Spleen (tissue), 11 donors: Measurements from ENCODE around the gene EXOC4. TPM values are rescaled to one million over a fixed set of nuclear protein-coding genes. Genes with fewer than 3 reads are reported as not detected.

ENCODE experiments used
- DNase-seq: peaks from one replicate; pipeline ENCODE4 v3.0.0-alpha.2; 2020
- H3K27ac ChIP-seq, 8 donors: fragments of 200-600 bp; sonication (generic) in 7 of 8; 1 replicate in 4 of 8; 2 replicates in 4 of 8; pipeline versions ENCODE4 v1.5.0 to v1.8.0; 2016 to 2021; ENCODE audit warnings: inconsistent platforms in 4 of 8, mild to moderate bottlenecking in 4 of 8, moderate library complexity in 1 of 8
- H3K27me3 ChIP-seq, 7 donors: fragments of 200-600 bp; sonication (generic) in 6 of 7; replicated peaks in 1 of 7; 1 replicate in 4 of 7; 2 replicates in 3 of 7; pipeline versions ENCODE4 v1.5.0 to v1.8.0; 2016 to 2021; ENCODE audit warnings: inconsistent platforms in 3 of 7, mild to moderate bottlenecking in 1 of 7
- H3K36me3 ChIP-seq, 6 donors: fragments of 200-600 bp; sonication (generic) in 5 of 6; 1 replicate in 4 of 6; 2 replicates in 2 of 6; pipeline versions ENCODE4 v1.5.0 to v1.8.0; 2016 to 2021; ENCODE audit warnings: inconsistent platforms in 2 of 6
- H3K4me1 ChIP-seq, 6 donors: fragments of 200-600 bp; sonication (generic) in 5 of 6; 1 replicate in 3 of 6; 2 replicates in 3 of 6; pipeline versions ENCODE4 v1.5.0 to v1.8.0; 2016 to 2021; ENCODE audit warnings: inconsistent platforms in 3 of 6
- H3K4me3 ChIP-seq, 8 donors: fragments of 200-600 bp; sonication (generic) in 7 of 8; 1 replicate in 4 of 8; 2 replicates in 4 of 8; pipeline versions ENCODE4 v1.5.0 to v1.8.0; 2016 to 2021; ENCODE audit warnings: inconsistent platforms in 4 of 8, mild to moderate bottlenecking in 4 of 8, moderate library complexity in 2 of 8
- H3K9me3 ChIP-seq, 8 donors: fragments of 200-600 bp; sonication (generic) in 7 of 8; 1 replicate in 4 of 8; 2 replicates in 4 of 8; pipeline versions ENCODE4 v1.5.0 to v1.8.0; 2016 to 2021; ENCODE audit warnings: inconsistent platforms in 4 of 8
- CTCF ChIP-seq, 11 experiments: fragments of 200-600 bp in 7 of 11; fragments of 450-650 bp in 4 of 11; sonication (generic) in 4 of 11; IDR thresholded peaks in 8 of 11; conservative IDR thresholded peaks in 3 of 11; 1 replicate in 7 of 11; 2 replicates in 4 of 11; pipeline versions ENCODE4 v1.4.0 to v1.8.0; 2016 to 2021; ENCODE audit warnings: antibody characterized with exemption in 11 of 11, inconsistent platforms in 4 of 11, mild to moderate bottlenecking in 1 of 11
- POLR2A ChIP-seq, 3 donors: fragments of 450-650 bp; IDR thresholded peaks; one replicate each; pipeline ENCODE4 v1.5.1; 2017; ENCODE audit warnings: antibody characterized with exemption in 3 of 3, mild to moderate bottlenecking in 1 of 3
- POLR2AphosphoS5 ChIP-seq, 3 donors: sonication (generic); formaldehyde crosslinking; IDR thresholded peaks; one replicate each; pipeline ENCODE4 v1.5.1; 2017; ENCODE audit warnings: antibody characterized with exemption in 3 of 3
- WGBS, 5 donors: extraction: QIAGEN DNeasy Blood & Tissue Kit in 3 of 5; methylation state at CpG; one replicate each; pipeline versions ENCODE4 v1.1.5 to v1.1.7; 2013 to 2018; 5-methylcytosine and 5-hydroxymethylcytosine counted together
- intact Hi-C: fragments of 100-400 bp; cut with DNase I; formaldehyde crosslinking; loops from one replicate; pipeline ENCODE4 v1.15.0; 2023; ENCODE audit warnings: low total_unique reads
- polyA plus RNA-seq, 3 donors: library from polyadenylated mRNA; stranded (reverse); fragments of 200-250 nt; gene quantifications; one replicate each; pipeline ENCODE4 v1.2.1, GENCODE V29; 2013
- total RNA-seq, 7 donors: library from RNA; depleted of rRNA in 3 of 7; stranded (reverse); fragments of >200 nt in 3 of 7; fragmentation: NEBNext Ultra II Directional in 4 of 7; extraction: Animal tissue kit (Norgen Biotek cat#: 25700) in 4 of 7; gene quantifications; one replicate each; pipeline versions ENCODE4 v1.1.0 to v1.2.1, GENCODE V29; 2016 to 2021
- donor health status: healthy with polysubstance abuse.
- donor health status: DM: no; HTN: no; CAD: no; lungs with moderate emphysema.
- donor health status: DM: no; HTN: no; CAD: no.
- donor health status: Bipolar disorder and iron deficiency.
- donor health status: healthy.
- donor health status: DM: no; HTN: no; CAD: no.
- donor health status: DM: yes; HTN: yes; CAD: no.

The EXOC4 gene
- total and polyA plus RNA-seq, 10 donors = 14.1 to 138 (median 102) TPM

DNA sequence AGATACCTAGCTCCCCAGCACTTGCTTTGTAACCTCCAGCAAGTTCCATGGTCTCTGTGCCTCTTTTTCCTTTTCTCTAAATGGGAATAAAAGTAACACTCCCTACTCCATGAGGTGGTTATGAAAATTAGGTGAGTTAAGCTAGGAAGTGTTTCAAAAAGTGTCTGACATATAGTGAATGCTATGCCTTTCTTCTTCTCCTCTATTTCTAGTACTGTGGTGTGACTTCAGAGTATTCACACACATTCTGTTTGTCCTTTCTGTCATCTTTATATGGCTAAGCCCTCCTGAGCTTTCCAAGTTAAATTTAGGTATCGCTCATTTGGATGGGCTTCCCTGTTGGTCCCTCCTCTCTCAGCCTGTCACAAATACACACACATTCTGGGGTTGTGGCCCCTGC is 229.7 kb downstream of the EXOC4 start:
- peaks cover 0 to 55% (median 8%) of the 10 kb centered on the region in 6 donors for H3K36me3 ChIP-seq
- intact Hi-C loops = no loop called here
- no peaks in the 10 kb centered on the region for H3K9me3 ChIP-seq
- H3K27ac ChIP-seq = no peak overlapping the region
- no peak overlapping the region for H3K4me3 ChIP-seq
- no peaks in the 10 kb centered on the region for H3K27me3 ChIP-seq
- peaks cover 0 to 6% (median 0%) of the 10 kb centered on the region in 6 donors for H3K4me1 ChIP-seq
- 93 to 100% (median 96%) methylated on average over 1 of the region's 1 CpG for WGBS, 5 donors
- TF ChIP-seq CTCF (IDR thresholded peaks at IDR 0.05 in 8 of 11, conservative IDR thresholded peaks at IDR 0.05 in 3 of 11) (no peak), POLR2A (IDR thresholded peaks at IDR 0.05) (no peak), POLR2AphosphoS5 (IDR thresholded peaks at IDR 0.05) (no peak)
- no peak for DNase-seq

- no peaks in the 10 kb centered on the region for H3K9me3 ChIP-seq
- intact Hi-C loops = no loop called here
- DNase-seq = no peak
- no peak overlapping the region for H3K4me3 ChIP-seq
- no peak overlapping the region for H3K27ac ChIP-seq
- H3K36me3 ChIP-seq = peaks cover 0 to 48% (median 8%) of the 10 kb centered on the region in 6 donors
- H3K27me3 ChIP-seq = no peaks in the 10 kb centered on the region
- peaks cover 0 to 6% (median 0%) of the 10 kb centered on the region in 6 donors for H3K4me1 ChIP-seq
- WGBS, 5 donors = 55 to 75% (median 72%) methylated on average over 2 of the region's 2 CpGs
- TF ChIP-seq CTCF (IDR thresholded peaks at IDR 0.05 in 8 of 11, conservative IDR thresholded peaks at IDR 0.05 in 3 of 11) (no peak), POLR2A (IDR thresholded peaks at IDR 0.05) (no peak), POLR2AphosphoS5 (IDR thresholded peaks at IDR 0.05) (no peak)
These were observed 231.2 kb downstream of the EXOC4 start for GRCh38 chr7:133484086-133484485.

DNA sequence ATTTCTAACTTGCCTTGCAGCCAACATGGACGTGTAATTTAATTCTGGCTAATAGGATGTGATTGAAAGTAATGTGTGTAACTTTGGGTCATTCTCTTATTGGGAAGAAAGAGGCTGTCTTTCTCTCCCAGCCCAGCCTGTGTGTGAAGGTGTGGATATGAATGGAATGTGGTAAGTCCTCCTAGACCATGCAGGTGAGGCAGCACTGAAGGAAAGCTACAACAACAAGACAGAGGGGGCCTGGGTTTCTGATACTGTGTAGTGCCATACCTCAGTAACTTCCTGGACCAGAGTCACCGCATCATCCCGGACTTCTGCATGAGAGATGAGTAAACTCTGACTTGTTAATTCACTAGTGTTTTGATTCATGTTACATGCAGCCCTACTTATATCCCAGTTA is 237.0 kb downstream of the EXOC4 start:
- TF ChIP-seq CTCF (IDR thresholded peaks at IDR 0.05 in 8 of 11, conservative IDR thresholded peaks at IDR 0.05 in 3 of 11) = no peak
- no peak for TF ChIP-seq POLR2AphosphoS5 (IDR thresholded peaks at IDR 0.05)
- no peak for TF ChIP-seq POLR2A (IDR thresholded peaks at IDR 0.05)
- intact Hi-C loops = no loop called here

GRCh38 chr7:133491201-133491691 is 238.4 kb downstream of the EXOC4 start:
- intact Hi-C loops = no loop called here
- H3K36me3 ChIP-seq = peaks cover 0 to 20% (median 0%) of the 10 kb centered on the region in 6 donors
- H3K27ac ChIP-seq = no peak overlapping the region
- H3K27me3 ChIP-seq = no peaks in the 10 kb centered on the region
- H3K9me3 ChIP-seq = no peaks in the 10 kb centered on the region
- DNase-seq = no peak
- 67 to 97% (median 86%) methylated on average over 2 of the region's 2 CpGs for WGBS, 5 donors
- H3K4me3 ChIP-seq = no peak overlapping the region
- no peaks in the 10 kb centered on the region for H3K4me1 ChIP-seq
- no peak for TF ChIP-seq CTCF (IDR thresholded peaks at IDR 0.05 in 8 of 11, conservative IDR thresholded peaks at IDR 0.05 in 3 of 11)
- TF ChIP-seq POLR2A (IDR thresholded peaks at IDR 0.05) = no peak
- TF ChIP-seq POLR2AphosphoS5 (IDR thresholded peaks at IDR 0.05) = no peak

More for the DNA sequence above, 237.0 kb downstream of the EXOC4 start:
- H3K9me3 ChIP-seq = no peaks in the 10 kb centered on the region
- no peak overlapping the region for H3K4me3 ChIP-seq
- peaks cover 0 to 20% (median 0%) of the 10 kb centered on the region in 6 donors for H3K36me3 ChIP-seq
- no peak for DNase-seq
- H3K27me3 ChIP-seq = no peaks in the 10 kb centered on the region
- H3K4me1 ChIP-seq = no peaks in the 10 kb centered on the region
- H3K27ac ChIP-seq = no peak overlapping the region
- 86 to 94% (median 91%) methylated on average over 3 of the region's 3 CpGs for WGBS, 5 donors
